Adrenal gland (tissue), 12 donors: Measurements from ENCODE around the gene OBSL1. TPM values are rescaled to one million over a fixed set of nuclear protein-coding genes. Genes with fewer than 3 reads are reported as not detected.

Experiments
- DNase-seq, 7 donors: peaks; one replicate each; pipeline ENCODE4 v3.0.0-alpha.2; 2019 to 2020
- H3K27ac ChIP-seq, 5 donors: fragments of 200-600 bp; sonication (generic) in 4 of 5; 1 replicate in 3 of 5; 2 replicates in 2 of 5; pipeline versions ENCODE4 v1.5.1 to v1.8.0; 2016 to 2020; ENCODE audit warnings: mild to moderate bottlenecking in 1 of 5
- H3K27me3 ChIP-seq: fragments of 200-600 bp; 2 replicates; pipeline ENCODE4 v1.8.0; 2021
- H3K36me3 ChIP-seq, 2 donors: fragments of 200-600 bp; replicated peaks in 1 of 2; 1 replicate in 1 of 2; 2 replicates in 1 of 2; pipeline versions ENCODE4 v1.5.1 to v1.8.0; 2018 to 2022
- H3K4me1 ChIP-seq, 2 donors: fragments of 200-600 bp; replicated peaks in 1 of 2; 1 replicate in 1 of 2; 2 replicates in 1 of 2; pipeline versions ENCODE4 v1.5.1 to v1.8.0; 2018 to 2021
- H3K4me3 ChIP-seq, 4 donors: fragments of 200-600 bp; sonication (generic) in 3 of 4; one replicate each; pipeline ENCODE4 v1.5.1; 2016 to 2018
- H3K9me3 ChIP-seq, 3 donors: fragments of 200-600 bp; sonication (generic) in 1 of 3; replicated peaks in 1 of 3; 1 replicate in 2 of 3; 2 replicates in 1 of 3; pipeline versions ENCODE4 v1.5.1 to v1.8.0; 2016 to 2021
- CTCF ChIP-seq, 6 experiments: fragments of 450-650 bp in 4 of 6; fragments of 200-600 bp in 2 of 6; sonication (generic) in 1 of 6; IDR thresholded peaks; 1 replicate in 5 of 6; 2 replicates in 1 of 6; pipeline versions ENCODE4 v1.5.1 to v1.8.0; 2016 to 2021; ENCODE audit warnings: antibody characterized with exemption in 6 of 6, mild to moderate bottlenecking in 2 of 6, moderate library complexity in 1 of 6
- POLR2A ChIP-seq, 2 donors: fragments of 450-650 bp; IDR thresholded peaks; one replicate each; pipeline ENCODE4 v1.6.1; 2017; ENCODE audit warnings: antibody characterized with exemption in 2 of 2, mild to moderate bottlenecking in 2 of 2, moderate library complexity in 1 of 2
- WGBS, 4 donors: extraction: QIAGEN DNeasy Blood & Tissue Kit in 2 of 4; methylation state at CpG; one replicate each; pipeline versions ENCODE4 v1.1.5 to v1.1.7; 2013 to 2017; 5-methylcytosine and 5-hydroxymethylcytosine counted together
- intact Hi-C, 2 donors: fragments of 100-400 bp; cut with DNase I; formaldehyde crosslinking; loops; one replicate each; pipeline versions ENCODE4 v1.14.1 to v1.15.0; 2022 to 2023
- polyA plus RNA-seq, 3 donors: library from polyadenylated mRNA; stranded (reverse); fragments of 200-250 nt in 2 of 3; fragments of 350-450 nt in 1 of 3; fragmentation: Illumina TruSeq in 1 of 3; extraction: RNeasy Lipid Tissue Mini Kit (QIAGEN cat#74804) in 1 of 3; gene quantifications; one replicate each; pipeline ENCODE4 v1.2.3, GENCODE V29; 2013 to 2014
- total RNA-seq, 9 donors: library from RNA; depleted of rRNA in 4 of 9; stranded (reverse); fragments of >200 nt in 4 of 9; fragments of 120-200 nt in 1 of 9; fragmentation: NEBNext Ultra II Directional in 1 of 9; extraction: Animal tissue kit (Norgen Biotek cat#: 25700) in 1 of 9; gene quantifications; one replicate each; pipeline versions ENCODE4 v1.1.0 to v1.2.4, GENCODE V29; 2013 to 2023
- donor health status: healthy with polysubstance abuse.
- donor health status: Bipolar disorder and iron deficiency.
- donor health status: DM: yes; HTN: yes; CAD: no.
- donor health status: DM: no; HTN: no; CAD: no.
- donor health status: DM: no; HTN: no; CAD: no.
- donor health status: DM: yes; HTN: yes; CAD: no.

The OBSL1 gene
- total and polyA plus RNA-seq, 12 donors = 63.9 to 427 (median 181) TPM

- no peak for DNase-seq
- H3K4me3 ChIP-seq = no peak overlapping the region
- H3K27ac ChIP-seq = no peak overlapping the region
- TF ChIP-seq CTCF (IDR thresholded peaks at IDR 0.05) (no peak), POLR2A (IDR thresholded peaks at IDR 0.05) (no peak)
- H3K36me3 ChIP-seq = no peaks in the 10 kb centered on the region
- intact Hi-C loops = no loop called here
- WGBS, 4 donors = 88 to 95% (median 94%) methylated on average over 4 to 25 of the region's 25 CpGs
- peaks cover 2 to 4% of the 10 kb centered on the region in 2 donors for H3K4me1 ChIP-seq
- no peaks in the 10 kb centered on the region for H3K9me3 ChIP-seq
- H3K27me3 ChIP-seq = no peaks in the 10 kb centered on the region
These were observed 13.3 kb downstream of the OBSL1 start for GRCh38 chr2:219557791-219558785.

- no peak overlapping the region for H3K4me3 ChIP-seq
- H3K27ac ChIP-seq = no peak overlapping the region
- no peak for DNase-seq
- H3K36me3 ChIP-seq = no peaks in the 10 kb centered on the region
- H3K9me3 ChIP-seq = no peaks in the 10 kb centered on the region
- H3K4me1 ChIP-seq = peaks cover 8% of the 10 kb centered on the region in 2 donors
- H3K27me3 ChIP-seq = no peaks in the 10 kb centered on the region
- intact Hi-C loops = no loop called here
- 91 to 96% (median 94%) methylated on average over 5 to 21 of the region's 21 CpGs for WGBS, 4 donors
- TF ChIP-seq POLR2A (IDR thresholded peaks at IDR 0.05) (no peak), CTCF (IDR thresholded peaks at IDR 0.05) (no peak)
These were observed 14.0 kb downstream of the OBSL1 start for GRCh38 chr2:219557320-219557719.

- no peak for DNase-seq
- Histone ChIP-seq H3K27me3 (no peaks in the 10 kb centered on the region), H3K4me1 (peaks cover 14 to 16% of the 10 kb centered on the region in 2 donors), H3K9me3 (no peaks in the 10 kb centered on the region), H3K27ac (no peak overlapping the region), H3K36me3 (no peaks in the 10 kb centered on the region), H3K4me3 (no peak overlapping the region)
- TF ChIP-seq CTCF (IDR thresholded peaks at IDR 0.05) = no peak
- TF ChIP-seq POLR2A (IDR thresholded peaks at IDR 0.05) = no peak
- intact Hi-C loops = no loop called here
- WGBS, 4 donors = 94 to 98% (median 95%) methylated on average over 15 to 19 of the region's 19 CpGs
These were observed 14.9 kb downstream of the OBSL1 start for GRCh38 chr2:219556413-219556812.

GRCh38 chr2:219555956-219556355 is 15.4 kb downstream of the OBSL1 start:
- TF ChIP-seq CTCF (IDR thresholded peaks at IDR 0.05) (no peak), POLR2A (IDR thresholded peaks at IDR 0.05) (no peak)
- WGBS, 4 donors = 85 to 97% (median 94%) methylated on average over 8 to 20 of the region's 20 CpGs
- Histone ChIP-seq H3K27ac (no peak overlapping the region), H3K9me3 (no peaks in the 10 kb centered on the region), H3K36me3 (no peaks in the 10 kb centered on the region), H3K4me3 (no peak overlapping the region), H3K27me3 (no peaks in the 10 kb centered on the region), H3K4me1 (peaks cover 14 to 16% of the 10 kb centered on the region in 2 donors)
- intact Hi-C loops = no loop called here
- DNase-seq = no peak
